ENCODE results near the gene CA12. TPM values are rescaled to one million over a fixed set of nuclear protein-coding genes. Genes with fewer than 3 reads are reported as not detected.
A peak's percentile ranks its signal among the peaks of the same experiment; 100 is the strongest.

The CA12 gene
- total RNA-seq, 1 donor from 2014 or later: 0.68 TPM

GRCh38 chr15:63357061-63357460, 24.6 kb downstream of the CA12 start:
- no peak for DNase-seq

GRCh38 chr15:63354821-63355650, 26.6 kb downstream of the CA12 start:
- no peak for DNase-seq

GRCh38 chr15:63353887-63354286, 27.8 kb downstream of the CA12 start:
- no peak for DNase-seq

- no peak for DNase-seq
Observed at GRCh38 chr15:63353261-63353660, 28.4 kb downstream of the CA12 start.

- no peak for DNase-seq
Observed at GRCh38 chr15:63352808-63353207, 28.8 kb downstream of the CA12 start.

- DNase-seq: no peak
Observed at GRCh38 chr15:63351170-63351569, 30.5 kb downstream of the CA12 start.

- DNase-seq: peak; percentile 12
Observed at GRCh38 chr15:63350178-63350621, 31.4 kb downstream of the CA12 start.

GRCh38 chr15:63349621-63350020, 32.0 kb downstream of the CA12 start:
- no peak for DNase-seq

GRCh38 chr15:63349156-63349555, 32.5 kb downstream of the CA12 start:
- DNase-seq: no peak

- peak; percentile 61 for DNase-seq
Observed at GRCh38 chr15:63348392-63348791, 33.3 kb downstream of the CA12 start.

GRCh38 chr15:63347074-63347857, 34.4 kb downstream of the CA12 start:
- DNase-seq: no peak

- no peak for DNase-seq
Observed at GRCh38 chr15:63345391-63345752, 36.3 kb downstream of the CA12 start.

GRCh38 chr15:63344731-63345390, 36.8 kb downstream of the CA12 start:
- DNase-seq: no peak

- peak; percentile 52 for DNase-seq
Observed at GRCh38 chr15:63342996-63343562, 38.6 kb downstream of the CA12 start.

GRCh38 chr15:63341898-63342297, 39.7 kb downstream of the CA12 start:
- no peak for DNase-seq

GRCh38 chr15:63340878-63341277, 40.8 kb downstream of the CA12 start:
- no peak for DNase-seq

- DNase-seq: no peak
Observed at GRCh38 chr15:63340353-63340752, 41.3 kb downstream of the CA12 start.

GRCh38 chr15:63339836-63340235, 41.8 kb downstream of the CA12 start:
- DNase-seq: no peak

- DNase-seq: no peak
Observed at GRCh38 chr15:63339006-63339766, 42.5 kb downstream of the CA12 start.

GRCh38 chr15:63338170-63338569, 43.5 kb downstream of the CA12 start:
- DNase-seq: no peak

- DNase-seq: no peak
Observed at GRCh38 chr15:63337046-63337445, 44.6 kb downstream of the CA12 start.

- DNase-seq: no peak
Observed at GRCh38 chr15:63335543-63336240, 46.0 kb downstream of the CA12 start.
